ENCODE data around the gene KANSL2.

Gene KANSL2

GRCh38 chr12:48680861-48681260, 1.2 kb downstream of the KANSL2 start:
- Histone ChIP-seq H4K20me1 (ENCODE audit: insufficient read depth, low read length) (0 out of 2 replicates have a peak, but pooled peaks cover 5% of the 10 kb centered on the region), H3K4me1 (ENCODE audit: insufficient read depth, low read length, severe bottlenecking) (peaks cover 42% of the 10 kb centered on the region), H2AFZ (ENCODE audit: low read length) (no peak overlapping the region), H3K4me2 (ENCODE audit: low read length) (peak overlapping the region; percentile 82), H3K9me3 (ENCODE audit: low read length) (no peaks in the 10 kb centered on the region), H3K36me3 (ENCODE audit: insufficient read depth, low read length) (peaks cover 48% of the 10 kb centered on the region), H3K27me3 (ENCODE audit: insufficient read depth, low read length) (no peaks in the 10 kb centered on the region), H3K79me2 (ENCODE audit: insufficient read depth, low read length) (peaks cover 57% of the 10 kb centered on the region), H3K9me2 (ENCODE audit: low read depth, low read length) (no peaks in the 10 kb centered on the region), H3F3A (ENCODE audit: insufficient read depth, low read length) (no peaks in the 10 kb centered on the region), H3K27ac (ENCODE audit: low read depth, low read length, poor library complexity, severe bottlenecking) (no peak overlapping the region), H3K4me3 (ENCODE audit: low read depth, low read length, poor library complexity, severe bottlenecking) (peak overlapping the region; percentile 84), H3K9ac (ENCODE audit: low read length) (peak overlapping the region; percentile 88)
- no peak for TF ChIP-seq CTCF (IDR thresholded peaks at IDR 0.05; ENCODE audit: low read length)

- Histone ChIP-seq H3F3A (ENCODE audit: insufficient read depth, low read length) (no peaks in the 10 kb centered on the region), H3K4me1 (ENCODE audit: insufficient read depth, low read length, severe bottlenecking) (peaks cover 42% of the 10 kb centered on the region), H4K20me1 (ENCODE audit: insufficient read depth, low read length) (0 out of 2 replicates have a peak, but pooled peaks cover 5% of the 10 kb centered on the region), H3K79me2 (ENCODE audit: insufficient read depth, low read length) (peaks cover 66% of the 10 kb centered on the region), H3K4me2 (ENCODE audit: low read length) (peak overlapping the region; percentile 82), H3K27me3 (ENCODE audit: insufficient read depth, low read length) (no peaks in the 10 kb centered on the region), H3K36me3 (ENCODE audit: insufficient read depth, low read length) (peaks cover 66% of the 10 kb centered on the region), H3K9me2 (ENCODE audit: low read depth, low read length) (no peaks in the 10 kb centered on the region), H3K27ac (ENCODE audit: low read depth, low read length, poor library complexity, severe bottlenecking) (no peak overlapping the region), H3K9ac (ENCODE audit: low read length) (peak overlapping the region; percentile 46; the same call in 1 of the 2 replicates), H3K4me3 (ENCODE audit: low read depth, low read length, poor library complexity, severe bottlenecking) (peak overlapping the region; percentile 84), H2AFZ (ENCODE audit: low read length) (no peak overlapping the region), H3K9me3 (ENCODE audit: low read length) (no peaks in the 10 kb centered on the region)
- TF ChIP-seq CTCF (IDR thresholded peaks at IDR 0.05; ENCODE audit: low read length) (no peak), EZH2 (IDR thresholded peaks at IDR 0.05; ENCODE audit: borderline replicate concordance, low read length) (no peak)
Measured at GRCh38 chr12:48678551-48679185, 3.4 kb downstream of the KANSL2 start.

- Histone ChIP-seq H3K4me2 (ENCODE audit: low read length) (no peak overlapping the region), H3K4me1 (ENCODE audit: insufficient read depth, low read length, severe bottlenecking) (no peaks in the 10 kb centered on the region), H3K27ac (ENCODE audit: low read depth, low read length, poor library complexity, severe bottlenecking) (no peak overlapping the region), H3K27me3 (ENCODE audit: insufficient read depth, low read length) (no peaks in the 10 kb centered on the region), H3K9ac (ENCODE audit: low read length) (no peak overlapping the region), H3K36me3 (ENCODE audit: insufficient read depth, low read length) (peaks cover 92% of the 10 kb centered on the region), H3K4me3 (ENCODE audit: low read depth, low read length, poor library complexity, severe bottlenecking) (no peak overlapping the region), H4K20me1 (ENCODE audit: insufficient read depth, low read length) (no peaks in the 10 kb centered on the region; the same call in 1 of the 2 replicates), H3K9me3 (ENCODE audit: low read length) (no peaks in the 10 kb centered on the region), H3F3A (ENCODE audit: insufficient read depth, low read length) (no peaks in the 10 kb centered on the region), H3K9me2 (ENCODE audit: low read depth, low read length) (no peaks in the 10 kb centered on the region), H3K79me2 (ENCODE audit: insufficient read depth, low read length) (peaks cover 13% of the 10 kb centered on the region), H2AFZ (ENCODE audit: low read length) (no peak overlapping the region)
- TF ChIP-seq EZH2 (IDR thresholded peaks at IDR 0.05; ENCODE audit: borderline replicate concordance, low read length), result no peak
- no peak for TF ChIP-seq CTCF (IDR thresholded peaks at IDR 0.05; ENCODE audit: low read length)
Measured at GRCh38 chr12:48671231-48671856, 10.7 kb downstream of the KANSL2 start.
